Stimulated activated effector memory CD8-positive, alpha-beta T cell treated with anti-CD3 and anti-CD28 coated beads, Interleukin-12 subunit alpha, Interleukin-12 subunit beta, amount 100 ng/mL, for 72 hours (primary cell): Measurements from ENCODE around the gene TNFSF12.

Source experiments
- ATAC-seq: fragments of 150-1000 bp; cut with Tn5 transposase; 2 replicates; pipeline ENCODE4 v1.10.0; 2021
- DNase-seq, 2 donors: peaks; one replicate each; pipeline ENCODE4 v3.0.0; 2021 to 2022; ENCODE audit warnings: low spot score in 2 of 2
- H3K27ac Mint-ChIP-seq: one replicate; pipeline ENCODE4 v1.8.0; 2022; ENCODE audit warnings: mild to moderate bottlenecking, mixed read lengths
- H3K36me3 Mint-ChIP-seq: one replicate; pipeline ENCODE4 v1.8.0; 2022; ENCODE audit warnings: mild to moderate bottlenecking, mixed read lengths
- H3K4me1 Mint-ChIP-seq: one replicate; pipeline ENCODE4 v1.8.0; 2022; ENCODE audit warnings: mixed read lengths
- H3K4me3 Mint-ChIP-seq: one replicate; pipeline ENCODE4 v1.8.0; 2022; ENCODE audit warnings: mild to moderate bottlenecking, mixed read lengths
- H3K9me3 Mint-ChIP-seq: one replicate; pipeline ENCODE4 v1.8.0; 2022; ENCODE audit warnings: mixed read lengths

The TNFSF12 gene

DNA sequence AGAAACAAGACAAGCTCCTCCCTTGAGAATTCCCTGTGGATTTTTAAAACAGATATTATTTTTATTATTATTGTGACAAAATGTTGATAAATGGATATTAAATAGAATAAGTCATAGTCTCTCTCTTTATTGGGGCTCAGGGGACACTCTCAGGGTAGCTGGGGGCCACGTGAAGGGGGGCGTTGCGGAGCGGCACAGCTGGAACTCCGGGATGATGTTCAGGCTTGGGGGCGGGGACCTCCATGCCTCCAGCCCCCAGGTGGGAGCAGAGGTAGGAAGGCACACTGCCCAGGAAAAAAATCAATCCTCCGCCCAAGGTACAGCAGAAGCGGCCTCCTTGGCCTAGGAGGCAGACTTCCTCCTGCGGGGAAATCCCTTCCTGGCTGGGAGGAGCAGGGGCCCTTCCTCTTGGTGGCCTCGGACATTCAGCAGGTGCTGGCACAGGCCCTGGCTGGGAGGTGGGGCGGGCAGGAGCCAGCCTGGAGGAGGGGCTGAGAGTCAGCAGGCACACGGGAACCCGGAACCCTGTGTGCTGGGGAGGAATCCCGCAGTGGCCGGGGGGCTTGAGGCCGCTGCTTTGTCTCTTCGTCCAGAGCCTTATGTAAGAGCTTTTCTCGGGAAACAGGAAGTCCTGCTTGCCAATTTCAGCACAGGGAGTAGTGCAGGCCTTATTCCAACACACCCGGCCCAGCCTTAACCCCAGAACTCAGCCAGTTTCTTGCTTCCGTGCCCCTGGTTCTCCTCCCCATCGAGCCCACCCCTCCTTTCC is 9.1 kb downstream of the TNFSF12 start:
- DNase-seq, result no peak
- Mint-ChIP-seq H3K4me1 (peaks cover 56% of the 10 kb centered on the region), H3K27ac (peak overlapping the region; percentile 58), H3K9me3 (no peaks in the 10 kb centered on the region), H3K4me3 (peak overlapping the region; percentile 21), H3K36me3 (peaks cover 51% of the 10 kb centered on the region)
- ATAC-seq, result no peak

- peaks cover 52% of the 10 kb centered on the region for H3K36me3 Mint-ChIP-seq
- H3K9me3 Mint-ChIP-seq, result no peaks in the 10 kb centered on the region
- ATAC-seq (no peak), DNase-seq (peak in 1 of 2 donors; percentile 50)
- peak within 1 kb of the TSS; percentile 58 for H3K27ac Mint-ChIP-seq
- H3K4me1 Mint-ChIP-seq, result peaks cover 53% of the 10 kb centered on the region
- H3K4me3 Mint-ChIP-seq, result peak within 1 kb of the TSS; percentile 21
These were observed 9.9 kb downstream of the TNFSF12 start, which contains the start of gene TNFSF13 for GRCh38 chr17:7558544-7559319. Gene TNFSF13, plus strand, starts transcription at chr17:7558750. Its CDS starts 290 bp downstream, at chr17:7559040.

DNA sequence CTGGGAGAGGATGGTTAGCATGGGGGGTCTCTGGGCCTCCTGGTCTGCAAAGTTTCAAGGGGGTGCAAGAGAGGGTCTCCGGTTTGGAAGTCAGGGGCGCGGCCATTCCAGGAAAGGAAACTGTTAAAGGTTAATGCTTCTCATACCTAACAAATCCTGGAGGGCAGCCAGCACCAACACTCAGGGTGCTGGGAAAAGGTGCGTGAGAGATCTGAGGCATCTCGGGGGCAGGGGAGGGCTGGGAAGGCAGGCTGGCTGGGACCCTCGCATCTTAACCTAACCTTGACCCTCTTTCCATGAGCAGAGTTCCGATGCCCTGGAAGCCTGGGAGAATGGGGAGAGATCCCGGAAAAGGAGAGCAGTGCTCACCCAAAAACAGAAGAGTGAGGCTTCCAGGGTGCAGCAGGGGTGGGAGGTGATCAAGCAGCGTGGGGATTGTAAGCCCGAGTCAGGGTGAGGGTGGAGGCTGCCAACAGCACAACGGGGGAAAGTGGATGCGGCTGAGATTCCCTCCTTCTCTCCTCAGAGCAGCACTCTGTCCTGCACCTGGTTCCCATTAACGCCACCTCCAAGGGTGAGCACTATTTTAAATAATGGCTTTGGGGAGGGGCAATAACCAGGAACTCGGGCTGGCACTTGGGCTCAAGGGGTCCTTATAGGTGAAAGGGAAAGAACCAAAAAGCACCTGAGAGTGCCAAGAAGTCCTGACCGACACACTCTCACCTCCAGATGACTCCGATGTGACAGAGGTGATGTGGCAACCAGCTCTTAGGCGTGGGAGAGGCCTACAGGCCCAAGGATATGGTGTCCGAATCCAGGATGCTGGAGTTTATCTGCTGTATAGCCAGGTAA is 10.7 kb downstream of the TNFSF12 start:
- peaks cover 59% of the 10 kb centered on the region for H3K36me3 Mint-ChIP-seq
- peak overlapping the region; percentile 94 for H3K27ac Mint-ChIP-seq
- ATAC-seq (no peak), DNase-seq (no peak)
- H3K9me3 Mint-ChIP-seq, result no peaks in the 10 kb centered on the region
- peaks cover 56% of the 10 kb centered on the region for H3K4me1 Mint-ChIP-seq
- peak overlapping the region; percentile 90 for H3K4me3 Mint-ChIP-seq

DNA sequence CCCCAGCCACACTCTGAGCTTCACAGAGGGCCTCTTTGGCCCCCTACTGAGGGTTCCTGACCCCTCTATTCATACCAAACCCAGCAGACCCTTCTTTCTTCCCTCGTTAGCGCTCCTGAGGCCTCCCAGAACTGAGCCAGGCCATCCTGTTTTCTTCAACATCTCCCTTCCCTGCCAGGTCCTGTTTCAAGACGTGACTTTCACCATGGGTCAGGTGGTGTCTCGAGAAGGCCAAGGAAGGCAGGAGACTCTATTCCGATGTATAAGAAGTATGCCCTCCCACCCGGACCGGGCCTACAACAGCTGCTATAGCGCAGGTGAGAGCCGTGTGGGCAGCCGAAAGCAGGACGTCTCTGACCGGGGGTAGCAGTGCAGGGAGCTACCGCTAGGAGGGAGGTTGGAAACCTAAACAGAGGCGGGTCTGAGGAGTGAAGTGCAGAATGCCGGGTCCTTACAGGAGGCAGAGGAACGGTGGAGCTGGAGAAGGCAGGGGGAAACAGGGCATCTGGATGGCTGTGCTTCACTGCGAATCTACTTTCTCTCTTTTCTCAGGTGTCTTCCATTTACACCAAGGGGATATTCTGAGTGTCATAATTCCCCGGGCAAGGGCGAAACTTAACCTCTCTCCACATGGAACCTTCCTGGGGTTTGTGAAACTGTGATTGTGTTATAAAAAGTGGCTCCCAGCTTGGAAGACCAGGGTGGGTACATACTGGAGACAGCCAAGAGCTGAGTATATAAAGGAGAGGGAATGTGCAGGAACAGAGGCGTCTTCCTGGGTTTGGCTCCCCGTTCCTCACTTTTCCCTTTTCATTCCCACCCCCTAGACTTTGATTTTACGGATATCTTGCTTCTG is 11.5 kb downstream of the TNFSF12 start:
- Mint-ChIP-seq H3K4me1 (peaks cover 50% of the 10 kb centered on the region), H3K4me3 (peak overlapping the region; percentile 90), H3K9me3 (no peaks in the 10 kb centered on the region), H3K27ac (peak overlapping the region; percentile 94), H3K36me3 (peaks cover 66% of the 10 kb centered on the region)
- ATAC-seq (peak; percentile 35), DNase-seq (peak in 1 of 2 donors; percentile 75)

DNA sequence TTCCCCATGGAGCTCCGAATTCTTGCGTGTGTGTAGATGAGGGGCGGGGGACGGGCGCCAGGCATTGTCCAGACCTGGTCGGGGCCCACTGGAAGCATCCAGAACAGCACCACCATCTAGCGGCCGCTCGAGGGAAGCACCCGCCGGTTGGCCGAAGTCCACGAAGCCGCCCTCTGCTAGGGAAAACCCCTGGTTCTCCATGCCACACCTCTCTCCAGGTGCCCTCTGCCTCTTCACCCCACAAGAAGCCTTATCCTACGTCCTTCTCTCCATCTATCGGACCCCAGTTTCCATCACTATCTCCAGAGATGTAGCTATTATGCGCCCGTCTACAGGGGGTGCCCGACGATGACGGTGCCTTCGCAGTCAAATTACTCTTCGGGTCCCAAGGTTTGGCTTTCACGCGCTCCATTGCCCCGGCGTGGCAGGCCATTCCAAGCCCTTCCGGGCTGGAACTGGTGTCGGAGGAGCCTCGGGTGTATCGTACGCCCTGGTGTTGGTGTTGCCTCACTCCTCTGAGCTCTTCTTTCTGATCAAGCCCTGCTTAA is 12.2 kb downstream of the TNFSF12 start:
- Mint-ChIP-seq H3K36me3 (peaks cover 67% of the 10 kb centered on the region), H3K4me3 (peak overlapping the region; percentile 90), H3K27ac (peak overlapping the region; percentile 94), H3K9me3 (no peaks in the 10 kb centered on the region), H3K4me1 (peaks cover 46% of the 10 kb centered on the region)
- peak; percentile 84 to 94 for DNase-seq
- ATAC-seq, result peak; percentile 81

DNA sequence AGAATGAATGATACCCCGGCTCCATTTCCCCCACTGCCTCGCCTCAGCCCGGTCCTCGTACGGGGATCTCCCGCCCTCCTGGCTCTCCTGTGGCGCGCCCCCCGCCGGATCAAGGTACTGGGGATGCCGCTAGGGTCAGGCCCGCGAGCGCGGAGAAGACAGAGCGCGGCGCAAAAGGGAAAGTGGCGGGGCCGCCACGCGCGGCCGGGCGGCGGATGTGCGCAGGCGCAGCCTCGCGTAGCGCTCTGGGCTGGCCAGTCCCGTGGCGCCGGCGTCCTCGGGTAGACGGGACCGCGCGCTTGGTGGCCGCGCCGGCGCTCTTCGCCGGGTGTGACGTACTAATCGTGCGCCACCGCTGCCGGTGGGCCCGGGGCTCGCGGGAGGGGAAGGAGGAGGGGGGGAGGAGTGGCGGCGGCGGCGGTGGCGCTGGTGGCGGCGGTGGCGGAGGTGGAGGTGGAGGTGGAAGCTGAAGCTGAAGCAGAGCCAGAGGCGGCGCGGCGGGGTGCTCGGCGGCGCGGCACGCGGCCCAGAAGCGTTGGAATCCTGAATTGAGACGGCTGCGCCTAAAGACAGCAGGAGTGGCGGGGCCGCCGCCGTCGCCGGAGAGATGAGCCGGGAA is 12.8 kb downstream of the TNFSF12 start, which contains the start of gene SENP3:
Gene SENP3 (plus strand): TSS at position 331 of the 619 bp plus-strand sequence. CDS start 1,158 bp downstream, outside the sequence.
- H3K36me3 Mint-ChIP-seq, result peaks cover 73% of the 10 kb centered on the region
- H3K4me1 Mint-ChIP-seq, result peaks cover 46% of the 10 kb centered on the region
- H3K9me3 Mint-ChIP-seq, result no peaks in the 10 kb centered on the region
- DNase-seq (peak; percentile 92 to 95), ATAC-seq (peak; percentile 91)
- H3K27ac Mint-ChIP-seq, result peak within 1 kb of the TSS; percentile 94
- peak within 1 kb of the TSS; percentile 90 for H3K4me3 Mint-ChIP-seq

DNA sequence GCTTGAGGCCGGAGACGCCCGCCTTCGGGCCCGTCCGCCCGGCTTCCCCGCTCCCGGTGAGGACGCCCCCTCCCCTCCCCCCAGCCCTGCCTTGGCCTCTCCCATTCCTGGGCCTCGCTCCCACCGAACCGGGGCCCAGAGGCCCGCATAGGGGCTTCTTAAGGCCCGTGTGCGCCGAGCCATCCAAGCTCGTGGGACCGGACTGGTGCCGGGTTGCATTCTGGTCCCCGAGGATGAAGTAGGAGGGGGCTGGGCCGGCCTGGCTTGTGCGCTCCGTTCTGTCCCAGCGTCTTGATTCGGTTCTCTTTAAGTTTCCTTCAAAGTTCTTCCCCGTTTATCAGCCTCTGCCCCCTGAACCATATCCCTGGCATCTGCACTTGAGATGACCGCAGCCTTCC is 13.3 kb downstream of the TNFSF12 start:
- peak overlapping the region; percentile 90 for H3K4me3 Mint-ChIP-seq
- no peak for ATAC-seq
- H3K9me3 Mint-ChIP-seq, result no peaks in the 10 kb centered on the region
- H3K4me1 Mint-ChIP-seq, result peaks cover 46% of the 10 kb centered on the region
- H3K27ac Mint-ChIP-seq, result peak overlapping the region; percentile 94
- DNase-seq, result peak in 1 of 2 donors; percentile 55
- peaks cover 78% of the 10 kb centered on the region for H3K36me3 Mint-ChIP-seq

GRCh38 chr17:7563115-7563869 is 14.4 kb downstream of the TNFSF12 start:
- DNase-seq (no peak), ATAC-seq (no peak)
- Mint-ChIP-seq H3K9me3 (no peaks in the 10 kb centered on the region), H3K27ac (peak overlapping the region; percentile 94), H3K36me3 (peaks cover 87% of the 10 kb centered on the region), H3K4me1 (peaks cover 51% of the 10 kb centered on the region), H3K4me3 (peak overlapping the region; percentile 90)

DNA sequence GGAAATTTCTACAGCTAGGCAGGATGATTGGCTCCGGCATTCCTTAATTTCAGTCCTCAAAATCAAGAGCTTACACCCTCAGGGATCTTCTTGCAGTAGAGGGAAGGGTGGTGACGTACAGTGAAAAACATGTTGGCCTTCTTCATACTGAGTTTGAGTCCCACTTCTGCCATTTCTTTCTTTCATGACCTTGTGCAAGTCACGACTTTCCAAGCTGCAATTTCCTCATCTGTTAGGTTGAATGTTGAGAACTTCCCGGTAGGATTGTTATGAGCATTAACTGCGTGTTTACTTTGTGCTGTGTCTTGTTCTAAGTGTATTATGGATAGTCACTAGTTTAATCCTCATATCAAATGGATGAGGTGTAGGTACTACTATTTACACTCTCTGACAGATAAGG is 20.7 kb downstream of the TNFSF12 start:
- Mint-ChIP-seq H3K27ac (peak overlapping the region; percentile 100), H3K4me3 (no peak overlapping the region), H3K4me1 (peaks cover 43% of the 10 kb centered on the region), H3K36me3 (peaks cover 99% of the 10 kb centered on the region), H3K9me3 (no peaks in the 10 kb centered on the region)
- ATAC-seq (no peak), DNase-seq (no peak)

DNA sequence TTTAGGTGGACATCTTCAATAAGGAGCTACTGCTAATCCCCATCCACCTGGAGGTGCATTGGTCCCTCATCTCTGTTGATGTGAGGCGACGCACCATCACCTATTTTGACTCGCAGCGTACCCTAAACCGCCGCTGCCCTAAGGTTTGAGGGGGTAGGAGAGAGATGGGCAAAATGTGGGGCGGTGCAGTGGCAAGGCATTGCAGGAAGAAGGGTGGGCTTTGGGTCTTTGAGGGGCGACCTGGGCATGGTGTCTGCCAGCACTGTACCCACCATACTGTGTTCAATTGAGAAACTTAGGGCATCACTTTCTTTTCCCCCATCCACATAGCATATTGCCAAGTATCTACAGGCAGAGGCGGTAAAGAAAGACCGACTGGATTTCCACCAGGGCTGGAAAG is 21.5 kb downstream of the TNFSF12 start:
- peaks cover 50% of the 10 kb centered on the region for H3K4me1 Mint-ChIP-seq

GRCh38 chr17:7572338-7572587 is 23.4 kb downstream of the TNFSF12 start:
- peak overlapping the region; percentile 94 for H3K4me3 Mint-ChIP-seq
- ATAC-seq (no peak), DNase-seq (no peak)
- peaks cover 66% of the 10 kb centered on the region for H3K4me1 Mint-ChIP-seq
- no peaks in the 10 kb centered on the region for H3K9me3 Mint-ChIP-seq
- H3K36me3 Mint-ChIP-seq, result peaks cover 99% of the 10 kb centered on the region
- peak overlapping the region; percentile 100 for H3K27ac Mint-ChIP-seq

More for the DNA sequence above, 21.5 kb downstream of the TNFSF12 start:
- H3K27ac Mint-ChIP-seq, result peak overlapping the region; percentile 100
- H3K9me3 Mint-ChIP-seq, result no peaks in the 10 kb centered on the region
- H3K36me3 Mint-ChIP-seq, result peaks cover 99% of the 10 kb centered on the region
- H3K4me3 Mint-ChIP-seq, result no peak overlapping the region
- ATAC-seq (no peak), DNase-seq (no peak)

GRCh38 chr17:7572588-7573323 is 23.9 kb downstream of the TNFSF12 start:
- Mint-ChIP-seq H3K9me3 (no peaks in the 10 kb centered on the region), H3K4me3 (peak overlapping the region; percentile 94), H3K36me3 (peaks cover 99% of the 10 kb centered on the region), H3K4me1 (peaks cover 66% of the 10 kb centered on the region), H3K27ac (peak overlapping the region; percentile 100)
- ATAC-seq (peak; percentile 91), DNase-seq (peak; percentile 100)
